MM.1S (cell line): ENCODE data around the gene SNCA.

Experiments used
- CTCF ChIP-seq: fragments of 300-600 bp; sonication (generic); IDR thresholded peaks from 2 replicates; pipeline ENCODE4 v1.5.1; 2016; ENCODE audit warnings: antibody characterized with exemption, low read length, mixed read lengths
- EZH2 ChIP-seq: fragments of 300-600 bp; sonication (generic); optimal IDR thresholded peaks from 2 replicates; pipeline ENCODE3; 2017; ENCODE audit warnings: low read depth, mild to moderate bottlenecking, antibody characterized with exemption, low read length, mixed read lengths

- TF ChIP-seq EZH2 (no peak), CTCF (no peak)
Measured at GRCh38 chr4:89733946-89734345, 103.0 kb downstream of the SNCA start.
